HG02571 (cell line): Measurements from ENCODE around the gene GNAL.
"Not testable (repeated sequence)": the region's sequence is repeated elsewhere in the genome, so short reads cannot be mapped to it uniquely, and the experiment has no call there.

Experiments used
- ATAC-seq: cut with Tn5 transposase; IDR thresholded peaks from one replicate; pipeline ENCODE4 v1.9.1; 2021; ENCODE audit warnings: mild to moderate bottlenecking, moderate library complexity; ENCODE audit not compliant: unreplicated experiment

Gene GNAL

DNA sequence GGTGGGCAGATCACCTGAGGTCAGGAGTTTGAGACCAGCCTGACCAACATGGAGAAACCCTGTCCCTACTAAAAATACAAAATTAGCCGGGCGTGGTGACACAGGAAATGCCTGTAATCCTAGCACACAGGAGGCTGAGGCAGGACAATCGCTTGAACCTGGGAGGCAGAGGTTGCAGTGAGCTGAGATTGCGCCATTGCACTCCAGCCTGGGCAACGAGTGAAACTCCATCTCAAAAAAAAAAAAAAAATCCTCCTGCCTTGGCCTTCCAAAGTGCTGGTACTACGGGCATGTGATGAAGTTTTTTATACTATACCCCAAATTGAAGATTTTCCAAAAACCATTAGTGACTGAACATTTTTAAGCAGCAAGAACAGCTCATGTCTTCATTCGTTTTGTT is 203.4 kb downstream of the GNAL start:
- not testable (repeated sequence) for ATAC-seq

DNA sequence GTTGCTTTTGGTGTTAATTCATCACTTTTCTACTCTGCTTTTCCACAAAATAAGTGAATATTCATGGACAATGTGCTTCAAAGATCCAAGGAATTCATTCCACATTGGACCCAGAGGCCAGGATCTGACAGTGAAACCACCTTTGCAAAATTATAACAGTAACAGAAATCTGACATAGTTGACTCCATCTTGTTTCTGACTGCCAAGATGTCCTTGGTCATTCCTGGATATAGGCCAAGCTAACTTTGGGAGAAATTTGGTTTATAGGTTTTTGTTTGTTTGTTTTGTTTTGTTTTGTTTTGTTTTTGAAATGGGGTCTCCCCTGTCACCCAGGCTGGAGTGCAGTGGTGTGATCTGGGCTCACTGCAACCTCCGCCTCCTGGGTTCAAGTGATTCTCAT is 208.7 kb downstream of the GNAL start:
- ATAC-seq = no peak

DNA sequence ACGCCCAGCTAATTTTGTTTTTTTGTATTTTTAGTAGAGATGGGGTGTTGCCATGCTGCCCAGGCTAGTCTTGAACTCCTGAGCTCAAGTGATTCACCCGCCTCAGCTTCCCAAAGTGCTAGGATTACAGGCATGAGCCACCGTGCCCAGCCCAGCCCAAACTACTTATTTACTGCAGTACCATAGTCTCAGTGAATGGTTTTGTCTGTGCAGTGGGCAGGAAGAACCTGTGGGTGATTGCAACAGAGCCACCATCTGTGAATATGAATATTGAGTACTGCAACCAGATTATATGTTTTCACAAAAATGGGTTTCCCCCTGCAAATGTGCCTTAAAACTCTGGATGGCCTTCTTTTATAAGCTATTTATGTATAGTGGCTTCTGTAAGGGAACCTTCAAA is 210.0 kb downstream of the GNAL start:
- no peak for ATAC-seq

DNA sequence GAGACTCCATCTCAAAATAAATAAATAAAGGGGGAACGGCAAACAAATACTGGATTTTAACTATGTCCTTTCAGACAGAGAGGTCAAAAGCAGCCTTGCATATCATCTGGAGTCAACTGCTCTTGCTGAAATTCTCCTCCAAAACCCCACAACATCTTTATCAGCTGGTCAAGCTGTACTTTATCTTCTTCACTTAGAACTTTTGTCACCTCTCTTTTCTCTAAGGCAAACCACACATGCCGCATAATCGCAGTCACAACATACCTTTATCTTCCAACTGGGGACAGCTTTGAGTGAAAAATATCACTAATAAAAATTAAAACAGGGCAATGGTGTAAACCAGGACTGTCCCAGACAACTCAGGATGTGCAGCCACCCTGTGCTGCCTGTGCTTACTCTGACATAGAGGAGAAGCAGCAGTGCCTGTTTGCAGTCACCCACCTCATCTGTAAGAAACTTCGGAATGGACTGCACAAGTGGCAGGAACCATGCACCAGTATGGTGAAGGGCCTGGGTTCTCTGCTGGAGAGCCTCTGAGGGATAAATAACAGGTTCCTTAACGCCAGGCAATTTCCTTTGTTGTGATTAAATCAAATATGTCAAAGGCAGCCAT is 212.9 kb downstream of the GNAL start:
- no peak for ATAC-seq

DNA sequence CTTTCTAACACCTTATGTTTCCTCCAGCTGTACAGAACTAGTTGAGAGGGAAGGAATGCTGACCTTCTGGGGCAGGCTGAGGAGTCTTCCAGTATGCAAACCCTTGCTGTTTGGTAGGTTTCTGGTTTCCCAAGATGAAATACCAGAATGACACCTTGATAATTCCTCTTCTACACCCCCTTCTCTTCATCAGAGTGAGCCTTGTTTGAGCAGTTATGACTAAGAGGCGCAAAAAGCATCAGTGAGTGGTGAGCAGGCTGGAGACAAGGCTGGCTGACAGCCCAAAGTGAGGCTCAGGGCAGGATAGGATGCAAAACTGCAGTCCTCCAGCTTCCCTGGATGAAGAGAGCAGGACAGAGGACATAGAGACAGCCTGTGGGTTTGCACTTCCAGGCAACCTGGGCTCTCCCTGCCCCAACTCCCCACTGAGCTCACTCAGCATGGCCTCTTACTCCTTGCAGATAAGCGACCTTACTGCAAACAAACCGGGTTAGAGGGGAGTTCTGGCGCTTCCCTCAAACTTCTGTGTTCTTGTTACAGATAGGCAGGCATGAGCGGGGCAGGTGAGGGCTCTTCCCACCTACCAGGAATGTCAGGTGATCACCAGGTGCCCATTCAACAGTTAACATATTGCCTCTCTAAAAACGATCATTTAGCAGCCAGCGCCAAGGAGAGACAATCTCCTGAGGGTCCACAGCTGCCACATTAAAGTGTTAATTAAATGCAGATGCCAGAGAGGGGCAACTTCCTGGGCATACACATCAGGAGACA is 213.6 kb downstream of the GNAL start:
- no peak for ATAC-seq

DNA sequence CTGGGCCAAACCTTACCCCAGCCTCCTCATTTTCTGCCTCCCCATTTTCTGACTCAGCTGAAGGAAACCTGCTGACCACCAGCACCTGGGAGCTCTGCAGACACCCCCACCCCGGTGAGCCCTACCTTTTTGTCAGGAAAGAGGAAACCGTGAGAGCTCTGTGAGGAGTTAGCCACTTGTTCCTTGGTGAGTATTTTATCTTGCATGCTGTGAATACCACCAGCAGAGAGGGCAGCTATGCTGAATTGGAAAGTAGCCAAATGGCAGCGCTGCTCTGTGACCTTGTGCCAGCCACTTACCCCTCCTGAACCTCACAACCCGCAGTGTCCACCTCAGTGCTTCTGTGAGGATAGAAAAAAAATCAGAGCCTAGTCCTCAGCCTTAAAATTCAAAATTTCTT is 216.5 kb downstream of the GNAL start:
- ATAC-seq = no peak

DNA sequence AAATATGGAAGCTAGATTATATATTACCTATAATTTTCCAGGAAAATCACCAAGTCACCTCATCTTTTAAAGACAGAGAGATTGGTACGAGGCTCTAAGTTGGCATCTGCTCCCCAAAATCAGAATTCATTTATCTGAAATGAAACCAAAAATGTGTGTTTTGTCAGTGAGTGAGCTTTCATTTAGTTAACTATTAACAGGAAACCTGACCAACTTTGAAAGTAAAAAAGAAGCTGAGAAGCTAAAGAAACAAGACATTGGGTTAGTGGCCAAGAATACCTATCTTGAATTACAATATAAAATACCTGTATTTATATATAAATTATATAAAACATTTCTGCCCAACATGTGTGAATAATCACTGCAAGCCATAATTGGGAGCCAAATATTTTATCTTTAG is 217.1 kb downstream of the GNAL start:
- ATAC-seq = no peak

DNA sequence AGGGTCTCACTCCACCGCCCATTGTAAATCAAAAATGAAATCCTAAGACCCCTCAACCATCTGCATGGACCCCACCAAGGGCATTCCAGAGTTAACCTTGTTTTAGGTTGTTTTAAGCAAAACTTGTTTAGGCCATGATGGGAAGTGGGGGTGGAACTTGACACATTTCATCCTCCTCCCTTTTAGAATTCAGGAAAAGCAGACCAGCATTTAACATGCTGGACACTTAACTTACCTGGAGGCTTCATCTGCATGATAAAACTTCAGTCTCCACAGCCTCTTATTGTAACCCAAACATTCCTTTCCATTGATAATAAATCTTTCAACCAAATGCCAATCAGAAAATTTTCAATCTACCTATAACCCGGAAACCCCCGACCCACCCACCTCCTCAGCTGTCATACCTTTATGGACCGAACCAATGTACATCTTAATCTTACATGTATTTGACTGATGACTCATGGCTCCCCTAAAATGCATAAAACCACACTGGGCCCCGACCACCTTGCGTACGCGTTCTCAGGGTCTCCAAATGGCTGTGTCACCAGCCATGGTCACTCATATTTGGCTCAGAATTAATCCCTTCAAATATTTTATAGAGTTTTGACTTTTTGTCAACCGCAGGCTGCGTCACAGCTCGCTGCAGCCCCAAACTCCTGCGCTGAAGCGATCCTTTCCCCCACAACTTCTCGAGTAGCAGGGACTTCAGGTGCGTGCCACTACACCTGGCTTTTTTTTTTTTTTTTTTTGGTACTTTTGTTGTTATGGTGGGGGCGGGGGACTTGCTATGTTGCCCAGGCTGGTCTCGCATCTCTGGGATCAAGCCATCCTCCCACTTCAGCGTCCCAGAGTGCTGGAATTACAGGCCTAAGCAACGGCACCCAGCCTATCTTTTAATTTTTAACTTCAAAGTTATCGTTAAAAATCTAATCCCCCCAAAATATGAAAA is 218.1 kb downstream of the GNAL start:
- ATAC-seq = no peak

DNA sequence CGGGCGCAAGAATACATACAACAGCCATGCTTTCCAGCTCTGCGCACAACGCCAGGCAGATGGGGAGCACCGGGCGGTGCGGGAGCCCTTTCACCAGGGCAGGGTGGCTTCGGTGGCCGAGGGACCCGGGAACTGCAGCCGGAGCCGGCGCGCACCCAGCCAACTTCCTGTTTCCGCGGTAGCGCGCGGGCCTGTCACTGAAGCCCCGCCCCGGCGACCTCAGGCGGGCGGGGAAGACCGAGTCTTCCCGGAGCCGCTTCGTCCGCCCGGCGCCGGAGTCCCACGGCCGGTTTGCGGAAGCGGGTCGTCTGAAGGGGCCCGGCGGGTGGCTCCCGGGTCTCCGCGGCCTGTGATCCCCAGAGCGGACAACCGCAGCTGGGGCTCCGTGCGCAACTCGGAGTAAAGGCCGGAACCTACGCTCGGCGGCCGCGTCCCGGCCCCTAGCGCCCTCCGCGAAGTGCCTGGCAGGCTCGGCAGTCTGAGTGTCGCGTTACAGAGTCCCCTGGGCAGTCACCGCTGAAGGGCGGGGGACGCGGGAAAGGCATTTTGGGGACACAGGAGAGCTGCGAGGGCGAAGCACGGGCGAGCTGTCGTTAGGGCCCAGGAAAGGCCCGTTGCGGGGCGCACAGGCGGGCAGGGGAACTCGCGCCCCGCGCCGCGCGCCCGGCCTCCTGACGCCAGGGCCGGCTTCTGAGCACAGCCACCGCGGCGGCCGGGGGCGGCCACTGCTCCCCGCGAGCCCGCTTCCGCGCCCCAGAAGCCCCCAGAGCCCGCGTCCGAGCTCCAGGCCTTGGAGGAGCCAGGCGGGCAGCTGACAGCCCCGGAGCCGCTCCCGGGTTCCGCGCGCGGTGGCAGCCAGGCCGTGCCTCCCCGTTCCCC is 219.4 kb downstream of the GNAL start, which contains the start of gene MPPE1:
Gene MPPE1, minus strand, starts transcription at position 136 of the 879 bp plus-strand sequence. CDS start 11,053 bp downstream, outside the sequence.
- ATAC-seq = peak; percentile 89

DNA sequence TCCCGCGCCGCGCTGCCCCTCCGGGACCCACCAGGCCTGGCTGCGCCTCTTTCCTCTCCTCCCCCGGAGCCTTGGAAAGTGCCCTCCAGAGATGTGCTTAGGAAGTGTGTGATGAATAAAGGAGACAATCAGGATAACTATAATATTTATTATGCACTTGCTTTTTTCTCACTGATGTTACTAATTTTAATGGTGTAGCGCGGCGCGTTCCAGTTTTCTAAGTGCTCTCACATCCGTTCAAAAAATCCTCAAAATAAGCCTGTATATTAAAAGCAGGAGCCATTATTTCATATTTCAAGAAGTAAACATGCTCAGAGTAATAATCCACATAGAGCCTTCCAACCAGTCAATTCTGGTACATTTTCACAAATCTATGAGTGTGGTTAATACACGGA is 220.0 kb downstream of the GNAL start:
- no peak for ATAC-seq

DNA sequence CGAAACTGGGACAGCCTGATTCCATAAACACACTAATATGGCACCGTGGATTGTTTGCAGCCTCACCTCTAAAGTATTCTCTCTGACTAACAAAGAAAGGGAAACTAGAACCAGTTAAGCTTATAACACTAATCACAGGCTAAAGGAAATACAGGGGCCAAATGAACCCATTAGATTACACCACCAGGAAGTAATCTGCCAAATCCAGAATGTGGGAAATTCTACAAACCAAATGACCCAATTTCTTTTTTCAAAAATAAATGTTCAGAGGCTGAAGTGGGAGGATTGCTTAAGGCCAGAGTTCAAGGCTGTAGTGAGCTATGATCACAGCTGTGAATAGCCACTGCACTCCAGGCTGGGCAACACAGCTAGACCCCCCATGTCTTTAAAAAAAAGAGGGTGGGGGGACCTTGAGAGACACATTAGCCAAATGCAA is 220.5 kb downstream of the GNAL start:
- ATAC-seq = no peak

DNA sequence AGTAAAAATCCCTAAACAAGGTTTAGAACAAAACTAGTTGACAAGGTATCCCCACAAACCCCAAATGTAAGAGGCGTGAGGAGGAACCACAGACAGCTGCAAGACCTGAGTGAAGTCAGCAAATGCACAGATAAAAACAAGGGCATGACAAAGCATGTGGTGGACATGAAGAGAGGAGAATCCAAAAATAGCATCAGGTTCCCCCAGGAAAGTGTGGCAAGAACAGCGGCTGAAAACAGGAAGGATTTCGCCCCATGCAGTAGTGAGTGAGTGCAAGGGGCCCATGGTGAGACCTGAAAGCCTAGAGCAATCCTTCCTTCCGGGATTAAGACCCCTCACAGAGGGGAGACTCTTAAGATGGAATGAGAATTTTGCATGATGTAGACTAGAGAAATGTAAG is 227.8 kb downstream of the GNAL start:
- ATAC-seq = not testable (repeated sequence)

DNA sequence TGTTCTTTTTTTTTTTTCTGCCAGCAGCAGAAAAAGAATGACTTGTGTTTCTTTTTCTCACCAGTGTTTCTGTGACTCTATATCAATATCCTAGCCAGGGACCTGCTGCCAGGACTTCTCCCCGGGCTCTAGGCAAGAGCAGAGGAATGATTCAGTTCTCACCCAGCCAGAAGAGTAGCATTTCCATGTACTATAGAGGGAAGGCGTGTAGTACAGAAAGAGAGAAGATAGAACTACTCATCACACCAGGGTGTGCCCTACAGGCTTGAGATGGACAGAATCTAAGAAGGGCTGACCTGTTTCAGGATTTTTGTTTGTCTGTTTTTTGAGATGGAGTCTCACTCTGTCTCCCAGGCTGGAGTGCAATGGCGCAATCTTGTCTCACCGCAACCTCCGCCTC is 230.5 kb downstream of the GNAL start:
- ATAC-seq = not testable (repeated sequence)

DNA sequence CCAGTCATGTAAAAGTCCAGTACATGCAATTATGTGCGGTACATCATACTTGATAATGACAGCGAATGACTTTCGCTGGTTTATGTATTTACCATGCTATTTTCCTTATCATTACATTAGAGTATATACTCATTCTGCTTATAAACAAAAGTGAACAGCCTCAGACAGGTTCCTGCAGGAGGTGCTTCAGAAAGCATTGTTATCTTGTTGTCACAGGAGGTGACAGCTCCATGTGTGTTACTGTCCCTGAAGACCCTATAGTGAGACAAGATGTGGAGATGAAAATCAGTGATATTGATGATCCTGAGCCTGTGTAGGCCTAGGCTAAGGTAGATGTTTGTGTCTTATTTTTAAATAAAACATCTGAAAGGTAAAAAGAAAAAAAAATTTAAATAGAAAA is 234.4 kb downstream of the GNAL start:
- ATAC-seq = no peak

DNA sequence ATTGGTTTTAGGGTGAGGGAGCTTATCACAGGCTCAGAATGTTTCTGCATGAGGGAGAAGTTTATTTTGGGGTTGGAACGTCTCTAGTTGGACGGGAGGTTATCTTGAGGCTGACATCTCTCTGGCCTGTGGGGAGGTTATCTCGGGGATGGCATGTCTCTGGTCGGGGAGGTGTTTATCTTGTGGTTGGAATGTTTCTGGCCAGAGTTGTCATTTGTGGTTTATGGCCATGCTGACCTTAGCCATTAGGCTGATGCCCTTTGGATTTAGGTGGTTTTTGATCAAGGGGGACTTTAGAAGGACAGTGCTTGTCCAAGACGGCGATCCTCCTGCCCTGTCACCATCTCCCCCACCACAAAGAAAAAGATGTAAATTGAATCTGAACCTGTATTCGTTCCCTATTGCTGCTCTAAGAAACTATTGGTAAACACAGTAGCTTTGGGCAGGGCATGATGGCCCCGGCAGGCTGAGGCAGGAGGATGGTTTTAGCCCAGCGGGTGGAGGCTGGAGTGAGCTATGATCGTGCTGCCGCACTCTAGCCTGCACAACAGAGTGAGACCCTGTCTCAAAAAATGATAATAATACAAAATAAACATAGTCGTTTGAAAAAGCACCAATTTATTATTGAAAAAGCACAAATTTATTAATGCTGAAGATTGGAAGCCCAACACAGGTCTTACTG is 236.9 kb downstream of the GNAL start:
- ATAC-seq = no peak

DNA sequence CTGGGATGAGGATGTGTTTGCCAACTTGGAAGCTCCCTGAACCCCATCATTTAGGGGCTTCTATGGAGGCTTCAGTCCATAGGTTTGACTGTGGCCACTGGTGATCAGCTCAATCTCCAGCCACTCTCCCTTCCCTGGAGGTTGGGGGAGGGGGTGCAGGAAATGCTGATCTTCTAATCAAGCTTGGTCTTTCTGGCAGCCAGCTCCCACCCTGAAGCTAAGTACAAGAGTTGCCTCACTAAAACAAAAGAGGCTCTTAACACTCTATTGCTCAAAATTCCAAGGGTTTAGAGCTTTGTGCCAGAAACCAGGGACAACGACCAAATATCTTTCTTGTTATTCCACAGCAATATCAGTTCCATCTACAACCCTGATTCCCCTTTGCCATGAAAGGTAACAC is 238.4 kb downstream of the GNAL start:
- ATAC-seq = no peak

DNA sequence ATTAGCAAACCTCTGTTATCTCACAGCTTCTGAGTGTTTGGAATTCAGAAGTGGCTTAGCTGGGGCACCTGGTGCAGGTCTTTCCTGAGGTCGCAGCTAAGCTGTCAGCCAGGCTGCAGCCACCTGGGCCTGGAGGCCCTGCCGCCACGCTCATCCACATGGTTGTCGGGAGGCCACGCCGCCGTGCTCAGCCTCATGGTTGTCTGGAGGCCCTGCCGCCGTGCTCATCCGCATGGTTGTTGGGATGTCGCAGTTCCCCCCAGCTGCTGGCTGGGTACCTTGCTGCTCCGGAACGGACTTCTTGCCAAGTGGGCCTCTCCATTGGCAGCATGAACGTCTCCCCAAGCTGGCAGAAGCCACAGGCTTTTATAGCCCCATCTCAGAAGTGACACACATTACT is 243.3 kb downstream of the GNAL start:
- no peak for ATAC-seq
